Activated CD4-positive, alpha-beta T cell treated with anti-CD3 and anti-CD28 coated beads, Interleukin-2, amount 10 ng/mL, durations not matched to agents 7 days and 5 days (primary cell): ENCODE data around the gene SGIP1. TPM values are rescaled to one million over a fixed set of nuclear protein-coding genes. Genes with fewer than 3 reads are reported as not detected.

Source experiments
- CTCF ChIA-PET: fragments of 350-600 bp; sonication (Branson Sonifier 250); formaldehyde crosslinking; loops from one replicate; lab custom pipeline; 2021; ENCODE audit warnings: antibody characterized with exemption; lab: Charles Lee
- POLR2A ChIA-PET: fragments of 350-600 bp; sonication (Branson Sonifier 250); formaldehyde crosslinking; loops from one replicate; lab custom pipeline; 2021; ENCODE audit warnings: antibody characterized with exemption; lab: Charles Lee
- DNase-seq: peaks from one replicate; pipeline ENCODE4 v3.0.0-alpha.2; 2020
- H3K27ac Mint-ChIP-seq: one replicate; pipeline ENCODE4 v1.8.0; 2021; ENCODE audit warnings: mild to moderate bottlenecking, moderate library complexity, mixed read lengths
- H3K27me3 Mint-ChIP-seq: one replicate; pipeline ENCODE4 v1.8.0; 2021; ENCODE audit warnings: mixed read lengths
- H3K36me3 Mint-ChIP-seq: one replicate; pipeline ENCODE4 v1.8.0; 2021; ENCODE audit warnings: low read depth, mixed read lengths
- H3K4me1 Mint-ChIP-seq: one replicate; pipeline ENCODE4 v1.8.0; 2021; ENCODE audit warnings: mixed read lengths
- H3K4me3 Mint-ChIP-seq: one replicate; pipeline ENCODE4 v1.8.0; 2021; ENCODE audit warnings: mild to moderate bottlenecking, moderate library complexity, mixed read lengths
- H3K9me3 Mint-ChIP-seq: one replicate; pipeline ENCODE4 v1.8.0; 2021; ENCODE audit warnings: mixed read lengths
- total RNA-seq, 2 experiments: library from RNA; stranded (reverse); gene quantifications; one replicate each; pipeline ENCODE4 v1.2.3, GENCODE V29; 2021

SGIP1 gene
- total RNA-seq, 2 experiments from 2014 or later, result not detected

DNA sequence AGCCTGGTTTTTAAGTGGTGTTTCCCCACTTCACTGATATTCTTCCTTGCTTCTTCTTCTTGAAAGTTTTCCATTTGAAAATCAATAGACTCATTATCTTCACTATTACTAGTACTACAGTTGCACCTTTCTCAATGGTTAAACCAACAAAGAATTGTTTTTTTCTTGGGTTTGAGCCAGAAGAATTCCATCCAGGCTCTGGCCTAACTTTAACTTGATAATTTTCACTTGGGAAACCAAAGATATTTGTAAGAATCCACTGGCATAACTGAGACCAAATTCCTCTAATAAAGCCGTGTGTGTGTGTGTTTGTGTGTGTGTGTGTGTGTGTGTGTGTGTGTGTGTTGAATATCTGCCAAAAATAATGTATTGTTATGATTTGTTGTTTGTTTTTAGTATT is 103.2 kb downstream of the SGIP1 start:
- Mint-ChIP-seq H3K27ac (no peak overlapping the region), H3K4me1 (no peaks in the 10 kb centered on the region), H3K27me3 (peaks cover 5% of the 10 kb centered on the region), H3K4me3 (no peak overlapping the region), H3K9me3 (no peaks in the 10 kb centered on the region), H3K36me3 (no peaks in the 10 kb centered on the region)
- ChIA-PET CTCF (interaction anchor here (0.7 kb wide), 1 partner anchor 82 kb away, joined by 3 read pairs; no protein-coding TSS in a partner anchor), POLR2A (no interaction called here)
- no peak for DNase-seq

DNA sequence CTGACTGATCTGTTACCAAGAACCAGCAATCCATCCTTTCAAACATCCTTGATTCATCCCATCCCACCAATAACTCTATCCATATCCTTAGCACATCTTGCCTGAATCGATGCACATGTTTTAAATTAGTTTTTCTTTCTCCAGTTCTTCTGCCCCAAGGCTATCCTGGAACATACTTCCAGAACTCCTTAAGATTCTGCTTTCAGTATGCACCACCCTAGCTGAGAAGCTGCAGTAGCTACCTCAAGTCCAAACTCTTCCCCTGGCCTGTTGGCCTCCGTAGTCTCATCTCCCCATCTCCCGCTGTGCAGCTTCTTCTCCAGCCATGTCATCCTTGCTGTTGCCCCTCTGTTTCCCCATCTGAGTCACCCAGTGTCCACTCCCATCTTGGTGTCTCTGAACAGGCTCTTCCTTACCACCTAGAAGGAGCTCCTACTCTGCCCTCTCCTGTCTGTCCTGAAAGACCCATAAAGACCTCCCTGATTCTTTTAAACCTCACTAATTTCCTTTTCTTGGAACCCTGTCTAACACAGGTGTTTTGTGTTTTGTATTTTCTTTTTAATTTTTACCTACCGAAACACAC is 108.0 kb downstream of the SGIP1 start:
- Mint-ChIP-seq H3K27ac (no peak overlapping the region), H3K4me3 (no peak overlapping the region), H3K27me3 (peaks cover 14% of the 10 kb centered on the region), H3K36me3 (no peaks in the 10 kb centered on the region), H3K9me3 (no peaks in the 10 kb centered on the region), H3K4me1 (no peaks in the 10 kb centered on the region)
- ChIA-PET POLR2A (no interaction called here), CTCF (interaction anchor here (1.5 kb wide), 1 partner anchor 84 kb away, joined by 3 read pairs; no protein-coding TSS in a partner anchor)
- no peak for DNase-seq

DNA sequence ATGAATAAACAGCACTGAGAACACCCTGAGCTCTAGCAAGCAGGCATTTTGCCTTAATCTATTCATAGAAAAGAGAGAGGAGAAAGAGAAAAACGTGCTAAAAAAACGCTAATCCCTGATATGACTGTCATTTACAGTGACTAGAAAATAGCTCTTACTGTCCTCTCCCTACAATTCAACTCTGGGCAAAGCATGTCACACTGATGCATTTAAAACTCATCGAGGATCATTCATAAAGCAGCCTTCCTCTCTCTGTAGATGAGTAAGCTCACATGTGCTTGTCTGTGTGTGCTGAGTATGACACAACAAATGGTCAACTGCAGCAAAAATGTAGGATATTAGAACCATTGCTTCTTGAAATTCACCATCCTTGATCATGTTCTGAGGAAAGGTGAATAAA is 109.0 kb downstream of the SGIP1 start:
- no peaks in the 10 kb centered on the region for H3K4me1 Mint-ChIP-seq
- DNase-seq, result no peak
- H3K9me3 Mint-ChIP-seq, result no peaks in the 10 kb centered on the region
- no peak overlapping the region for H3K27ac Mint-ChIP-seq
- CTCF ChIA-PET, result interaction anchor here (1.1 to 1.5 kb wide), 2 partner anchors 50 to 83 kb away, joined by 3 read pairs; no protein-coding TSS in a partner anchor
- H3K4me3 Mint-ChIP-seq, result no peak overlapping the region
- no peaks in the 10 kb centered on the region for H3K36me3 Mint-ChIP-seq
- POLR2A ChIA-PET, result no interaction called here
- H3K27me3 Mint-ChIP-seq, result peaks cover 14% of the 10 kb centered on the region

DNA sequence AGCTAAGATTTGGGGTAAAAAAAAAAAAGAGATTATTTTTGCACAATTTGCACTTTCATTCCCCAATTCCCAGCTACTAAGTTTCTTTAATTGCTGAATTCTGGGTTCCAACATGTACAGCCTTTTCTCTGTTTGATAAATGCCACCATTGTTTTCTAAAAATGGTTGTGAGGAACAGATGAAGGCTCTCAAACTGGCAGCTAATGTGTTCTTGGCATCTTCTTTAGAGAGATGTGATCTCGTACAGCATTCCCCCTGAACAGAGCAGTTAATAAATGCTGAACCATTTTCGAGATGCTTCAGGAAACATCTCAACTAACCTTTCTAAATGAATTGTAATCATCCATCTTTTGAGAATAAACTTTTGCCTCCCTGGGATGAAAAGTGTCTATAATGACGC is 110.4 kb downstream of the SGIP1 start:
- POLR2A ChIA-PET, result no interaction called here
- H3K9me3 Mint-ChIP-seq, result no peaks in the 10 kb centered on the region
- H3K36me3 Mint-ChIP-seq, result no peaks in the 10 kb centered on the region
- DNase-seq, result no peak
- CTCF ChIA-PET, result interaction anchor here (1.1 kb wide), 1 partner anchor 48 kb away, joined by 3 read pairs; no protein-coding TSS in a partner anchor
- no peak overlapping the region for H3K4me3 Mint-ChIP-seq
- no peaks in the 10 kb centered on the region for H3K4me1 Mint-ChIP-seq
- H3K27me3 Mint-ChIP-seq, result peaks cover 20% of the 10 kb centered on the region
- no peak overlapping the region for H3K27ac Mint-ChIP-seq

DNA sequence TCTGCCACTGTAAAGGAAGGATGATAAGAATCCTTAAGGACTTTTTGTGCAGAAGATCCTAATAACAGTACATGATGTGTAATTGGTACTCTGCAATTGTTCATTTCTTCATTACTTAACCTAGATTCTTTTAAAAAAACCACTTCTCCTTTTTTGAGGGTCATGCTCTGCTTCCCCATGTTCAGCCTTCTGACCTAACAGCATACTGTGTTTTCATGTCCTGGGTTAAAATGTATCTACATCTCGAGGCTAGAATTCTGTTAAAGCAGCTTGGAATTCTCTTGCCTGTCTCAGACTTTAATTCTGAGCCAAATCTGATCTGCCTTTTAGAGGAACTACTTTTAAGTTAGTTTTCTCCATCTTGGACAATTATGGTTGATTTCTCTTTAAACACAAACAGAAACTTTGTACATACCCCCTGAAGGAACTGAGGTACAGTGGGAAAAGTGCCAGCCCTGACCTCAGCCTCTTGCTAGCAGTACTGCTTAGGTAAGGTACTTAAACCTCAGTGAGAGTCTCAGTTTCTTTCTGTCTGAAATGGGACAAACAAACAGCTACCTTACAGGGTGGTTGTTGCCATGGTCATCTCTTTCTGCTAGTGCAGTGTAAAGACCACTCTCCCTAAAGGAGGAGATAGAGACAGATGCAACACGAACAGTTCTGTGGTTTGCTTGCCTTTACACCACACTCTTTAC is 115.1 kb downstream of the SGIP1 start:
- POLR2A ChIA-PET, result no interaction called here
- peaks cover 9% of the 10 kb centered on the region for H3K27me3 Mint-ChIP-seq
- CTCF ChIA-PET, result no interaction called here
- H3K4me1 Mint-ChIP-seq, result no peaks in the 10 kb centered on the region
- no peaks in the 10 kb centered on the region for H3K9me3 Mint-ChIP-seq
- no peak overlapping the region for H3K27ac Mint-ChIP-seq
- no peak overlapping the region for H3K4me3 Mint-ChIP-seq
- DNase-seq, result no peak
- no peaks in the 10 kb centered on the region for H3K36me3 Mint-ChIP-seq

DNA sequence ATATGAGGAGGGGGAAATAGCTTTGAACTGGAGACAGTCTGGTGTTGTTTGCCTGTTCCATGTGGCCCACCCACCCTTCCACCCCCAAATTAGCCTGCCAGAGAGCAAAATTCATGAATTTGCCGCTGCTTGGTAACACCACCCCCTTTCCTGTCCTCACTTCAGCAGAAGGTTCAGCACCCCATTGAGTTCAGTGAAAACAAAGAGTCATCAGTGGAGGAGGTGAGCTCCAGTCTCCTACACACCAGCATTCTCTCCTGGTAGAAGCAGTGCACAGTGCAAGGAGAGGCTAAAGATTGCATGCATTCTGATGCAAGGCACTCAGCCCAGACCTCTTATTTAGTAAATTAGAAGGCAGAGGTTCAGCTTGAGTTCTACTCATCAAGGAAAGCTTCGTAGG is 118.6 kb downstream of the SGIP1 start:
- no peaks in the 10 kb centered on the region for H3K36me3 Mint-ChIP-seq
- H3K27me3 Mint-ChIP-seq, result peaks cover 8% of the 10 kb centered on the region
- no peaks in the 10 kb centered on the region for H3K9me3 Mint-ChIP-seq
- H3K4me3 Mint-ChIP-seq, result no peak overlapping the region
- ChIA-PET POLR2A (no interaction called here), CTCF (no interaction called here)
- H3K4me1 Mint-ChIP-seq, result no peaks in the 10 kb centered on the region
- DNase-seq, result no peak
- H3K27ac Mint-ChIP-seq, result no peak overlapping the region

DNA sequence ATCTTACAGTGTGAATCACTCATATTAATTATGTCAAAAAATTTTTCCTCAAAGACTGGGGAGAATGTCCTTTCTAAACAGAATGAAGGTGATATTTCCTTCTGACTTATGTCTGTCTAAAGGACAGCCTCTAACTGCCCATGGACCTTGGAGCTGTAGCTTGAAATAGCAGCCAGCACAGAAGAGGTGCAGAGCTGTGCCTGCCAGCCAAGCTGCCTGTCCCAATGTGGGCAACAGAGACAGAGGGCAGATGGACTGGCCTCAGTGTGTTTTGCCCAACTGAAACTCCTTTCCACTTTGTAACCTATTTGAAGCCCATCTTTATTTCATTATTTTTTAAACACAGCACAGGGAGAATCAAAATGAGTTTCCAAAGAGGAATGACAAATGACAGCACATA is 120.7 kb downstream of the SGIP1 start:
- no peaks in the 10 kb centered on the region for H3K4me1 Mint-ChIP-seq
- no peaks in the 10 kb centered on the region for H3K36me3 Mint-ChIP-seq
- POLR2A ChIA-PET, result no interaction called here

DNA sequence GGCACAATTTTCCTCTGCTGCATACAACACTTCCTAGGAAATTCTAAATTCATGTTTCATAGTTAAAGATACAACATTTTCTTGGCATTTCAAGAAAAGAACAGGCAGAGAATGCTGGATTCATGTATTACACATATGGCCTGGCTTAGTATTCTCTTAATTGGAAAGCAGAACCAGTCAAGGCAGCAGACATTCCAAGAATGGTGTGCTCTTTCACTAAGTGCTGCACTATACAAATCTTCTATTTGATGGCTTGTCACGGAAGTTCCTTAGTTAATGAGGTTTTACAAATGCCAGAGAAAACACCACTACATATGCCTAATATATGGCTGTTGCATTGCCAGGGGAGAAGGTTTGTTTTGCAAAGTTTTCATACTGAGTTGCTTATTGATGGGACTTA is 137.5 kb downstream of the SGIP1 start:
- no peak overlapping the region for H3K4me3 Mint-ChIP-seq
- ChIA-PET CTCF (interaction anchor here (0.6 kb wide), 1 partner anchor 479 kb away, joined by 4 read pairs; no protein-coding TSS in a partner anchor), POLR2A (interaction anchor here (0.6 kb wide), 1 partner anchor 243 kb away, joined by 3 read pairs; no protein-coding TSS in a partner anchor)
- H3K27ac Mint-ChIP-seq, result no peak overlapping the region
- H3K36me3 Mint-ChIP-seq, result no peaks in the 10 kb centered on the region
- peaks cover 3% of the 10 kb centered on the region for H3K27me3 Mint-ChIP-seq
- no peaks in the 10 kb centered on the region for H3K4me1 Mint-ChIP-seq
- no peak for DNase-seq
- H3K9me3 Mint-ChIP-seq, result no peaks in the 10 kb centered on the region

More for the DNA sequence above, 120.7 kb downstream of the SGIP1 start:
- no peak for DNase-seq
- Mint-ChIP-seq H3K27ac (no peak overlapping the region), H3K27me3 (peaks cover 5% of the 10 kb centered on the region), H3K4me3 (no peak overlapping the region), H3K9me3 (no peaks in the 10 kb centered on the region)
- CTCF ChIA-PET, result no interaction called here

DNA sequence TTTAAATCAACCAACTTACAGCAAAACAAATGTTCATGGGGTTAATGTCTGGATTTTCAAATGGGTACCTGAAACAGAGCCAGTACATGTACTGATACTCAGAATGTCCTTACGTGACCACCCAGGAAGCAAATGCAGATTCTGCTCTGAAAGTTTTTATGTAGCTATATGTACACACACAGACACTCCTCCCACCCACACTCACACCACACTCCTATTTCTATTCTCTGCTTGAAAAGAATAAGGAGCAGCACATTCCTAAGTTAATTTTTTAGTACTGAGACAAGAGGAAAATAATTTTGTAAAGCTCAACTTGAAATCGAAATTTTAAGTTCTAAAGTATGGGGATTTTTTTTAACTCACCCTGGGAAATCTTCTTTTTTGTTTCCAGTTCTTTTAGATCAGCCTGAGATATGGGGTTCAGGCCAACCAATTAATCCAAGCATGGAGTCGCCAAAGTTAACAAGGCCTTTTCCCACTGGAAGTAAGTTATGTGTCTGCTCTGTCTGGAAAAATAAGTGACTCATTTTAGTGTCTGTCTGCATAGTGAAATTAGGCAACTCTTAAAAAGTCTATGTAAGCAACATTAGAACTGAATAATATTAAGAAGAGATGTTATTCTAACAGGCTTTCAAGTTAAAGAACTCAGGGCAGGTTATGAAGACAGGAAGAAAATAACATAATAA is 142.8 kb downstream of the SGIP1 start:
- Mint-ChIP-seq H3K27ac (no peak overlapping the region), H3K27me3 (peaks cover 10% of the 10 kb centered on the region), H3K9me3 (no peaks in the 10 kb centered on the region), H3K4me3 (no peak overlapping the region), H3K4me1 (no peaks in the 10 kb centered on the region), H3K36me3 (no peaks in the 10 kb centered on the region)
- ChIA-PET POLR2A (no interaction called here), CTCF (no interaction called here)
- no peak for DNase-seq

DNA sequence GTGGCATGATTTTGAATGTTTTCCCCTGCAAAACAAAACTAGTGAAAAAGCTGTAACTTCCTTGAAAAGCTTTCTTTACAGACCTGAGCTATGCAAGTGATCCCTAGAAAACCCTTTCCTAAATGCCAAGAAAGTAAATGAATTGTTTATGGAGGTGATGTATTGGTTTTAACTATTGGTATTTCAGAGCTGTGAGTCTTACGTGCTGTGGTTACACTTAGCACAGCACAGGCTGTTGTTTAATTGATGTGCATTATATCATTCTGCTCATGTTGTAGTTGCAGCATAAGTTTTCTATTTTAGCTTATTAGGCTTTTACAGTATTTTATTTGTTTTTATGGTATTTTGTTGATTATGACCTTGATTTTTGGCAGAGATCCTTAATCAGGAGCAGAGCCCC is 144.2 kb downstream of the SGIP1 start:
- Mint-ChIP-seq H3K9me3 (no peaks in the 10 kb centered on the region), H3K4me3 (no peak overlapping the region), H3K27ac (no peak overlapping the region), H3K36me3 (no peaks in the 10 kb centered on the region), H3K4me1 (peaks cover under 1% of the 10 kb centered on the region), H3K27me3 (peaks cover 9% of the 10 kb centered on the region)
- DNase-seq, result no peak
- POLR2A ChIA-PET, result interaction anchor here (0.8 kb wide), 1 partner anchor 1347 kb away, joined by 3 read pairs; no protein-coding TSS in a partner anchor
- CTCF ChIA-PET, result no interaction called here

DNA sequence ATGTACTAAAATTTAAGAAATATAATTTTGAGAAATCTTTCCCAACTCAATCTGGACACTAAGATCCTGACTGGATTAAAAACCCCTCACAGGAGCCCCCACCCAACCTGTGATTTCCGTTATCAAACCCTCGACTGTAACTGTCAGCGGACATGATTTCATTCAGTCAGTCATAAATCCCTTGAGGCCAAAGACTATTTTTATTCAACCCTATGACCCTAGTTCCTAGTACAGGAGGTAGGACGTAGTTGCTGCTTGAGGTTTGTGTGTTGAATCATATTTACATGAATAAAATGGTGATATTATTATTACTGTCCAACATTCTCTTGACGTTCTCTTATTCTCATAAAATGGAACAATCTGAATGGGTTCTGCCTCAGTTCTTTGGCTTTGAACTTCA is 145.2 kb downstream of the SGIP1 start:
- H3K4me3 Mint-ChIP-seq, result no peak overlapping the region
- CTCF ChIA-PET, result no interaction called here
- H3K4me1 Mint-ChIP-seq, result peaks cover 7% of the 10 kb centered on the region

DNA sequence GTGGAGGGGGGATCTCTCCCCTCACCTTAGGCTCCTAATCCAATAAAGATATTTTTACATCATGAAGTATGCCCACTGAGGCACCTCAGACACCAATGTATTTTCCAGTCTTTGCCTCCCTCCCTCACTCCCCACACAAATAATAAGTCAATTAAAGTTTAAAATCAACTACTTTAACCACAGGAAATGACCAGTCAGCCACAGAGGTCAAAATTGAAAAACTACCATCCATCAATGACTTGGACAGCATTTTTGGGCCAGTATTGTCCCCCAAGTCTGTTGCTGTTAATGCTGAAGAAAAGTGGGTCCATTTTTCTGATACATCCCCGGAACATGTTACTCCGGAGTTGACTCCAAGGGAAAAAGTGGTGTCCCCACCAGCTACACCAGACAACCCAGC is 147.7 kb downstream of the SGIP1 start:
- no peak overlapping the region for H3K27ac Mint-ChIP-seq
- peaks cover 9% of the 10 kb centered on the region for H3K27me3 Mint-ChIP-seq
- no peaks in the 10 kb centered on the region for H3K9me3 Mint-ChIP-seq
- CTCF ChIA-PET, result no interaction called here
- H3K4me3 Mint-ChIP-seq, result no peak overlapping the region
- H3K36me3 Mint-ChIP-seq, result no peaks in the 10 kb centered on the region
- POLR2A ChIA-PET, result no interaction called here
- DNase-seq, result no peak
- H3K4me1 Mint-ChIP-seq, result peaks cover 11% of the 10 kb centered on the region

More for the DNA sequence above, 145.2 kb downstream of the SGIP1 start:
- Mint-ChIP-seq H3K9me3 (no peaks in the 10 kb centered on the region), H3K36me3 (no peaks in the 10 kb centered on the region), H3K27ac (no peak overlapping the region), H3K27me3 (peaks cover 9% of the 10 kb centered on the region)
- POLR2A ChIA-PET, result interaction anchor here (0.8 kb wide), 1 partner anchor 1348 kb away, joined by 3 read pairs; no protein-coding TSS in a partner anchor
- no peak for DNase-seq

DNA sequence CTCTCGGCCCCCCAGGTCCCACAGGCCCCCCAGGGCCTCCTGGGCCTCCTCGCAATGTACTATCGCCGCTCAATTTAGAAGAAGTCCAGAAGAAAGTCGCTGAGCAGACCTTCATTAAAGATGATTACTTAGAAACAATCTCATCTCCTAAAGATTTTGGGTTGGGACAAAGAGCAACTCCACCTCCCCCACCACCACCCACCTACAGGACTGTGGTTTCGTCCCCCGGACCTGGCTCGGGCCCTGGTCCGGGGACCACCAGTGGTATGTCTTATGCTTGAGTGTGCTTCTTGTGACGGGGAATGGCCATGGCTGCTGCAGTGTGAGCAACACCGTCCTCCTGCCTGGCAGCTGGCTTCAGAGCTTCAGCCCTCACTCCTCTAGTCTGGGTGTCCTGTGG is 148.2 kb downstream of the SGIP1 start:
- no peak overlapping the region for H3K27ac Mint-ChIP-seq
- POLR2A ChIA-PET, result no interaction called here

More for the DNA sequence above, 148.2 kb downstream of the SGIP1 start:
- Mint-ChIP-seq H3K36me3 (no peaks in the 10 kb centered on the region), H3K27me3 (peaks cover 9% of the 10 kb centered on the region), H3K9me3 (no peaks in the 10 kb centered on the region), H3K4me3 (no peak overlapping the region), H3K4me1 (peaks cover 11% of the 10 kb centered on the region)
- CTCF ChIA-PET, result no interaction called here
- no peak for DNase-seq
